ENCODE results near the gene IFNL2.
"Not testable (repeated sequence)": the region's sequence is repeated elsewhere in the genome, so short reads cannot be mapped to it uniquely, and the experiment has no call there.

Gene IFNL2

DNA sequence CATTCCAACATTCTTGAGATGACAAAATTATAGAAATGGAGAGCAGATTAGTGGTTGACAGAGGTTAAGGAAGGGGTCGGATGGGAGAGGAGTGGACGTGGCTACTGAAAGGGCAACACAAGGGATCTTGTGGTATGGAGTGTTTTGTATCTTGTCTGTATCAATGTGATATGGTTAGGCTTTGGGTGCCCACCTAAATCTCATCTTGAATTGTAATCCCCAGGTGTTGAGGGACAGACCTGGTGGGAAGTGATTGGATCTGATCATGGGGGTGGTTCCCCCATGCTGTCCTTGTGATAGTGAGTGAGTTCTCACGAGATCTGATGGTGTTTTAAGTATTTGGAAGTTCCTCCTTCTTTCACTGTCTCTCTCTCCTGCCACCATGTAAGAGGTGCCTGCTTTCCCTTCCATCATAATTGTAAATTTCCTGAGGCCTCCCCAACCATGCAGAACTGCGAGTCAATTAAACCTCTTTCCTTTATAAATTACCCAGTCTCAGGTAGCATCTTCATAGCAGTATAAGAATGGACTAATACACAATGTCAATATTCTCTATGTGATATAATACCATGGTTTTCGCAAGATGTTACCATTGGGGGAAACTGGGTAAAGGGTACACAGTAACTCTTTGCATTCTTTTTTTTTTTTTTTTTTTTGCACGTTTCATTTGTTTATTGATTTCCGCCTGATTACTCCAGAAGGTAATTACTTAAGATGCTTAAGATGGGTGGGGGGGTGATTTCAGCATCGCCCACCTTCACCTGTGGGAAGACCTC is 14.6 kb upstream of the IFNL2 start:
- DNase-seq = no peak

DNA sequence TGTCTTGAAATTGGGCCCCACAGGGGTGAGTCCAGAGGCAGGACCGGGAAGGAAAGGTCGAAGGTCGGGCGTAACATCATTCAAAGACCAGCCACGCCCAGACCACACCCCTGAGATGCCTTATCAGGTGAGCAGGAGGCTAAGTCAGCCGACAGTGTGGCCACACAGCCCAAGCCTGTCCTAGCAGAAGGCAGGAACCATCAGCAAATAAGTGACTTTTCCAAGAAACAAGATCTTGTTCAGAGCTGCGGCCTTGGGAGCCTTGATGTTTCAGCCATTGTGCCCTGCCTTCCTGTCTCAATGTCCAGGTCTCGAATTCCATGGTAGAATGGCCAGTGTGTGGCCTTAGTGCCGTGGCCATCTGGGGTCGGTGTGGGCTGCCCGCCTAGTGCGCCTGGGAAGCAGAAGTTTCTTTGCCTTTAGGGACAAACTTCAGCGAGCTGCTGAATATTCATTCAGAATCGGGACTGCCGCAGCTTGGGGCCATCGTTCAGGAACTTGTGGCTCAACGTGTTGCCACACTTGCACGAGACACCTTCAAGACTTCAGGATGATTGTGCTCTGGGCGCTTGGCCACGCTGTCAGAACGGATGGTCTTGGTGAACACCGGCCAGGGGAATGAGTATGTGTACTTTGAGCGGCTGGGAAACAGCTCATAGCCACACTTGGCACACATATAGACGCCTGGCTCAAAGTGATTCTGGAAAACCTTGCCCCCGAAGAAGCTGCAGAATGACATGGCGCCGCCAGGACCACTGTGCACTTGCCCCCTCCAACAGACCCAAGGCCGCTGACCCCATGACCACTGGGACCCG is 13.5 kb upstream of the IFNL2 start:
- DNase-seq = no peak

DNA sequence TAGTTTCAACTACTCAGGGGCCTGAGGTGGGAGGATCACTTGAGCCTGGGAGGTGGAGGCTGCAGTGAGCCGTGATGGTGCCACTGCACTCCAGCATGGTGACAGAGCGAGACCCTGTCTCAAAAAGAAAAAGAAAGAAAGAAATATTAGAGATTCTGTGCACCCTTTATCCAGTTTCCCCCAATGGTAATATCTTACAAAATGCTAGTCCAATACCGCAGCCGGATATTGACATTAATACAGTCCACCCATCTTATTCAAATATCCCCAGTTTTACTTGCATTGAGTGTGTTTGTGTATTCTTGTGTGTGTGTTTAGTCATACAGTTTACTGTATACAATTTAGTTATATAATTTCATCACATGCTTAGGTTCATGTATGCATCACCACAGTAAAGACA is 11.0 kb upstream of the IFNL2 start:
- DNase-seq = no peak

GRCh38 chr19:39261704-39262103 is 6.5 kb upstream of the IFNL2 start:
- no peak for DNase-seq

DNA sequence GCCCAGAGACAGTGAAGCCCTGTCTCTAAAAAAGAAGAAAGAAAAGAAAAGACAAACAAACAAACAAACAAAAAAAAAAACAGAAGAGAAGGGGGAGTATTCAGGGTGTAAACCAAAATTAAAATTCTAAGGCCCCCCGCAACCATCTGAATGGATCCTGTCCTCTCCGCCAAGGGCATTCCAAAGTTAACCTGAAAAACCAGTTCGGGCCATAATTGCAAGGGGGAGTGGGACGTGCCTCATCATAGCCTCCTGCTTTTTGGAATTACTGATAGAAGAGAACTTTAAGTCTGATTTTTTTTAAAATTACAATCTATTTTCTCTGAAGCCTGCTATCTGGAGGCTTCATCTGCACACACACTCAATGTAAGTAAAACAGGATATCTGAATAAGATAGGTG is 5.7 kb upstream of the IFNL2 start:
- DNase-seq = no peak

GRCh38 chr19:39263912-39264305 is 4.3 kb upstream of the IFNL2 start:
- no peak for DNase-seq

- DNase-seq = peak in 1 of 2 donors; percentile 9
Measured at GRCh38 chr19:39264306-39265290, 3.6 kb upstream of the IFNL2 start.

DNA sequence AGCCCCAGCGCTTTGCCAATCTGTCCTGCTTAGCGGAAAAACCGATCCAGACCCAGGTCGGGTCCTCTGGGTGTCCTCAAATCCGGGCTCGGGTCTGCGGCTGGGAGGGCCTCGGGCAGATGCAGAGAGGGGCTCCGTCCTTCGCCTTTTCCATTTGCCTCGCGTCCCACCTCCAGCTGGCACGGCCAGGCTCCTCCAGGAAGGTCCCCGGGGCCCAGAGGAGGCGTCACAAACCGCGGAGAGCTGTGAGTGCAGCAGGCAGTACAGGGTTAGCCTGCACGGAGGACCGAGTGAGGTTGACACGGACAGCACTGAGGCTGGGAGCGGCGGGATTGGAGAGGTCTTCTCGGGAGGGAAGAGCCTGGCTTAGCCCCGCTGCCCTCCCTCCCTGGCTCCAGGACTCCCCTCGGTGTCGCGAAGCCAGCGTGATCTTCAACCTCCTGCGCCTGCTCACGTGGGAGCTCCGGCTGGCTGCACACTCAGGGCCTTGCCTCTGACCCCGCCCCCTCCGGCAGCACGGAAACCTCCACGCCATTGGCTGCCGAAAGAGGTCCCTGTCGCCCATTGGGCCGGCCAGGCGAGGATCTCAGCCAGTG is 2.8 kb upstream of the IFNL2 start:
- DNase-seq = peak in 1 of 2 donors; percentile 26

DNA sequence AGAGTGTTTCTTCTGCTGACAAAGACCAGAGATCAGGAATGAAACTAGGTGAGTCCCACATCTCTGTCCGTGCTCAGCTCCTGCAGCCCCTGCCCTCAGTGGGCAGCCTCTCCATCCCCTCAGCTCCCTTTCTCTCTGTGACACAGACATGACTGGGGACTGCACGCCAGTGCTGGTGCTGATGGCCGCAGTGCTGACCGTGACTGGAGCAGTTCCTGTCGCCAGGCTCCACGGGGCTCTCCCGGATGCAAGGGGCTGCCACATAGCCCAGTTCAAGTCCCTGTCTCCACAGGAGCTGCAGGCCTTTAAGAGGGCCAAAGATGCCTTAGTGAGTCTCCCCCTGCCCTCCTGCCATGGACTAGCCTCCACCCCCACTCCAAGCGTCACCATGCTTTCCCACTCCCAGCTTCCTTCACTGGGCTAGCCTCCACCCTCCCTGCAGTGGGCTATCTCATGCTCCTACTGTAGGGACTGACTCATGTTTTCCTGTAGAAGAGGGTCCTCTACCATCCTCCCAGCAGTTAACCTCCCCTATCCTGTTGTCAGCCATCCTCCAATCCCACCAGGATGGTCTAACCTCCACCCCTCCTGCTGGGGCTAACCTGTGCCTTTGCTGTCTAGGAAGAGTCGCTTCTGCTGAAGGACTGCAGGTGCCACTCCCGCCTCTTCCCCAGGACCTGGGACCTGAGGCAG is 481 bp downstream of the IFNL2 start:
- not testable (repeated sequence) for DNase-seq

DNA sequence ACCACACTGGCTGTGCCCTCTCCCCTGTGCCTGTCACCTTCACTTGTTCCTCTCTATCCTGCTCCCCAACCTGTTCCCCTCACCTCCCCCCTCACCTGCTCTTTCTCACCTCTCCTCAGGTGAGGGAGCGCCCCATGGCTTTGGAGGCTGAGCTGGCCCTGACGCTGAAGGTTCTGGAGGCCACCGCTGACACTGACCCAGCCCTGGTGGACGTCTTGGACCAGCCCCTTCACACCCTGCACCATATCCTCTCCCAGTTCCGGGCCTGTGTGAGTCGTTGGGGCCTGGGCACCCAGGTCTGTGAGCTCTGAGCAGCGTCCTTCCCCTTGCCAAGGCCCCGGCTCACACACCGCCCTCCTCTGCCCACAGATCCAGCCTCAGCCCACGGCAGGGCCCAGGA is 1.2 kb downstream of the IFNL2 start:
- DNase-seq = not testable (repeated sequence)

DNA sequence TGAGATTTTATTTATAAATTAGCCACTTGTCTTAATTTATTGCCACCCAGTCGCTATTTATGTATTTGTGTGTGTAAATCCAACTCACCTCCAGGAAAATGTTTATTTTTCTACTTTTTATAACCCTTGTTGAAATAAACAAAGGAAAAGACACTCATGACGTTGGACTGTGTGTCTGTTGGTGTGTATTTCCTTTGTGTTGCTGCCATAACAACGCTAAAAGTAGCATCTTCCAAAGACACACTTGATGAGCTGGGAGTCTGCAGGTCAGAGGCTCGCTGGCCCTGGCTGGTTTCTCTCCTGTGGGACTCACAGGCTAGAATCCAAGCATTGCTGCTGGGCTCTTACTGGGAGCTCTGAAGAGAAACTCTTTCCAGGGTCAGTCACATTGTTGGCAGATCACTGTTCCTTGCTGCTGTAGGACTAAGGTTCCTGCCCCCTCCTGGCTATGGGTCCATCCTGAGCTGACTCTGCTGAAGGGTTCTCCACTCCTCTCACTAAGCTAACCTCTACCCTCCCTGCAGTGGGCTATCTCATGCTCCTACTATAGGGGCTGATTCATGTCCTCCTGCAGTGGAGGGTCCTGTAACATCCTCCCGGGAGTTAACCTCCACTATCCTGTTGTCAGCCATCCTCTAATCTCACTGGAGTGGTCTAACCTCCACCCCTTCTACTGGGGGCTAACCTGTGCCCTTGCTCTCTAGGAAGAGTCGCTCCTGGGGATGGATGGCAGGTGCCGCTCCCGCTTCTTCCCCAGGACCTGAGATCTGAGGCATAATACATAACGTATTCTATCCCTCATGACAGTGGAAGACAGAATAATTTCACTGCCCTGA is 2.1 kb downstream of the IFNL2 start:
- DNase-seq = no peak

GRCh38 chr19:39273859-39274258 is 5.7 kb downstream of the IFNL2 start:
- DNase-seq = not testable (repeated sequence)

- DNase-seq = no peak
Measured at GRCh38 chr19:39275578-39275977, 7.4 kb downstream of the IFNL2 start.

DNA sequence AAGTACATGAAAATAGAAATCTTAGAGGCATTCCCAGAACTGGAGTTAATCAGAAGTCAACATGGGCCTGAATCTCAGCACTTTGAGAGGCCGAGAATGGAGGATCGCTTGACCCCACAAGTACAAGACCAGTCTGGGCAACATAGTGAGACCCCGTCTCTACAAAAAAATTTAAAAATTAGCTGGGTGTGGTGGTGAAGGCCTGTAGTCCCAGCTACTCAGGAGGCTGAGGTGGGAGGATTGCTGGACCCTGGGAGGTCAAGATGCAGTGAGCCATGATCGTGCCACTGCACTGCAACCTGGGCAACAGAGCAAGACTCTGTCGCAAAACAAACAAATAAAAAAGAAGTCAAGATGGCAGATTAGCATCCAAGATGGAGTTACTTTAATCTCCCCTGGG is 8.5 kb downstream of the IFNL2 start:
- DNase-seq = no peak

- DNase-seq = no peak
Measured at GRCh38 chr19:39277598-39277997, 9.4 kb downstream of the IFNL2 start.

DNA sequence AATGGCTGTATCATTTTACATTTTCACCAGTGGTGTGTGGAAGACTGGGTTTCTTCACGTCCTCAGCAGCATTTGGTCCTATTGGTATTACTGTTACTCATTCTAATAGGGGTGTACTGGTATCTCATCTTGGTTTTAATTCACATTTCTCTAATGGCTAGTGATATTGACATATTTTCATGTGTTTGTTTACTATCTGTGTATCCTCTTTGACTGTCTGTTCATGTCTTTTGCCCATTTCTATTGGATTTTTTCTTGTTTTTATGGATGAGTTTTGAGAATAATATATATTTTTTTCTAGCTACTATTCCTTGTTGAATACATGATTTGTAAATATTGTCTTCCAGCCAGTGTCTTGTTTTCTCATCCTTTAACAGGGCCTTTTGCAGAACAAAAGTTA is 13.8 kb downstream of the IFNL2 start:
- no peak for DNase-seq

- no peak for DNase-seq
Measured at GRCh38 chr19:39284032-39284431, 15.8 kb downstream of the IFNL2 start.

DNA sequence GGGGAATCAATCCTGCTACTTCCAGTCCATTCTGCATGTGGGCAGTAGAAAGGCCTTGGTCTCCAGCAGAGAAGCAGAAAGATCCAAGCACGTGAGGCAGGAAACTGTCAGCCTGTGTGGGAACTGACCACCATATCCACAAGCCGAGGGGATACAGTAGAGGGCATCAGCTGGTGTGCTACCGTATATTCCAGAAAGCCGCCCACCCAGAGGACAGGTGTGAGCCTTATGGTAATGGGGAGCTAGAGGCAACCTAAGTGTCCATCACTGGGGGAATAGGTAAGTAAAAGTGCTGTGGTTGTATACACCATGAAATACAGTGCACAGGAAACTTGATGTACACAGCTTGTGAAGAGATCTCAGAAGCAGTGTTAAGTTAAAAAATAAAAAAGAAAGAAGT is 25.2 kb downstream of the IFNL2 start:
- DNase-seq = no peak

DNA sequence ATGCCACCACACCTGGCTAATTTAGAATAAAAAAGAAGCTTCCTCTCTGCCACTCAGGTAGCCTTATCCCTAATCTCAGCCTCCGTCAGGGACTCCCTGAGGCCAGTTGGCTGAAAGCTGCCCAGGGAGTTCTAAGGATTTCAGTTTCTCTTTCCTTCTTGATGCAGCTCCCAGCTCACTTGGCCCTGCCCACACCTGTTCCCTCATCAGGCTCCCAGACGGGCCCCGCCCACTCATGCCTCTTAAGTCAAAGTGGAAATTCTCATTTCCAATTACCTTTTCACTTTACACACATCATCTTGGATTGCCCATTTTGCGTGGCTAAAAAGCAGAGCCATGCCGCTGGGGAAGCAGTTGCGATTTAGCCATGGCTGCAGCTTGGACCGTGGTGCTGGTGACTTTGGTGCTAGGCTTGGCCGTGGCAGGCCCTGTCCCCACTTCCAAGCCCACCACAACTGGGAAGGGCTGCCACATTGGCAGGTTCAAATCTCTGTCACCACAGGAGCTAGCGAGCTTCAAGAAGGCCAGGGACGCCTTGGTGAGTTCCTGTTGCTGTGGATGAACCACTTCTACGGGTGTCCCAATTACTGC is 28.0 kb downstream of the IFNL2 start, which contains the start of gene IFNL1:
IFNL1 (plus strand) TSS at position 353 of the 591 bp plus-strand sequence; CDS start at position 368, 15 bp downstream.
- DNase-seq = no peak

- no peak for DNase-seq
Measured at GRCh38 chr19:39296906-39297305, 28.7 kb downstream of the IFNL2 start.

All from stimulated activated CD4-positive, alpha-beta T cell treated with anti-CD3 and anti-CD28 coated beads, Interleukin-2, amount 100 ng/mL, for 24 hours (primary cell).